Measurements from ENCODE around the gene ATXN1. TPM values are rescaled to one million over a fixed set of nuclear protein-coding genes. Genes with fewer than 3 reads are reported as not detected.
A peak's percentile ranks its signal among the peaks of the same experiment; 100 is the strongest.

ATXN1 gene
- total RNA-seq, 1 donor from 2014 or later, result 71.2 TPM

GRCh38 chr6:16766836-16767745 is 5.8 kb upstream of the ATXN1 start:
- no peak for ATAC-seq
- TF ChIP-seq CTCF (IDR thresholded peaks at IDR 0.05), result no peak
- H3K27me3 ChIP-seq, result no peaks in the 10 kb centered on the region
- no peak for DNase-seq
- H3K36me3 ChIP-seq, result no peaks in the 10 kb centered on the region
- peaks cover 38% of the 10 kb centered on the region for H3K4me1 ChIP-seq
- H3K27ac ChIP-seq, result no peak overlapping the region
- H3K9me3 ChIP-seq, result no peaks in the 10 kb centered on the region
- H3K4me3 ChIP-seq, result no peak overlapping the region
- intact Hi-C loops (cut with DNase I), result loop anchor here (10.0 kb wide), 1 partner anchor 432 kb away; no protein-coding TSS in a partner anchor

- intact Hi-C loops (cut with DNase I), result loop anchor here (10.0 kb wide), 1 partner anchor 431 kb away; no protein-coding TSS in a partner anchor
- Histone ChIP-seq H3K27ac (no peak overlapping the region), H3K27me3 (no peaks in the 10 kb centered on the region), H3K9me3 (no peaks in the 10 kb centered on the region), H3K4me3 (no peak overlapping the region), H3K4me1 (peaks cover 38% of the 10 kb centered on the region), H3K36me3 (no peaks in the 10 kb centered on the region)
- ATAC-seq (no peak), DNase-seq (no peak)
- no peak for TF ChIP-seq CTCF (IDR thresholded peaks at IDR 0.05)
Measured at GRCh38 chr6:16766043-16766536, 4.8 kb upstream of the ATXN1 start.

- no peaks in the 10 kb centered on the region for H3K27me3 ChIP-seq
- no peak overlapping the region for H3K27ac ChIP-seq
- H3K4me3 ChIP-seq, result no peak overlapping the region
- ATAC-seq, result no peak
- intact Hi-C loops (cut with DNase I), result loop anchor here (10.0 kb wide), 1 partner anchor 430 kb away; no protein-coding TSS in a partner anchor
- H3K9me3 ChIP-seq, result no peaks in the 10 kb centered on the region
- no peaks in the 10 kb centered on the region for H3K36me3 ChIP-seq
- TF ChIP-seq CTCF (IDR thresholded peaks at IDR 0.05), result no peak
- DNase-seq, result no peak
- H3K4me1 ChIP-seq, result peaks cover 30% of the 10 kb centered on the region
Measured at GRCh38 chr6:16765235-16765634, 4.0 kb upstream of the ATXN1 start.

GRCh38 chr6:16764188-16764950 is 3.1 kb upstream of the ATXN1 start:
- ATAC-seq (no peak), DNase-seq (no peak)
- Histone ChIP-seq H3K27ac (peak overlapping the region; percentile 97), H3K4me3 (no peak overlapping the region), H3K27me3 (no peaks in the 10 kb centered on the region), H3K36me3 (no peaks in the 10 kb centered on the region), H3K9me3 (no peaks in the 10 kb centered on the region), H3K4me1 (peaks cover 21% of the 10 kb centered on the region)
- intact Hi-C loops (cut with DNase I), result loop anchor here (10.0 kb wide), 1 partner anchor 430 kb away; no protein-coding TSS in a partner anchor
- peak; percentile 45 for TF ChIP-seq CTCF (IDR thresholded peaks at IDR 0.05)

GRCh38 chr6:16762550-16763477 is 1.6 kb upstream of the ATXN1 start:
- H3K4me1 ChIP-seq, result peaks cover 16% of the 10 kb centered on the region
- no peaks in the 10 kb centered on the region for H3K9me3 ChIP-seq
- peak overlapping the region; percentile 72 for H3K4me3 ChIP-seq
- peak overlapping the region; percentile 97 for H3K27ac ChIP-seq
- H3K36me3 ChIP-seq, result no peaks in the 10 kb centered on the region
- DNase-seq (peak; percentile 87), ATAC-seq (peak; percentile 26)
- TF ChIP-seq CTCF (IDR thresholded peaks at IDR 0.05), result peak; percentile 71
- intact Hi-C loops (cut with DNase I), result loop anchor here (10.0 kb wide), 1 partner anchor 428 kb away; no protein-coding TSS in a partner anchor
- no peaks in the 10 kb centered on the region for H3K27me3 ChIP-seq

Measured in upper lobe of right lung (tissue), 1 donor.